ENCODE data around the gene KRT10. TPM values are rescaled to one million over a fixed set of nuclear protein-coding genes. Genes with fewer than 3 reads are reported as not detected.
A peak's percentile ranks its signal among the peaks of the same experiment; 100 is the strongest.
"Not testable (repeated sequence)": the region's sequence is repeated elsewhere in the genome, so short reads cannot be mapped to it uniquely, and the experiment has no call there.

KRT10 gene
- polyA plus RNA-seq, 5 donors = 27.5 to 58.8 (median 45.4) TPM

DNA sequence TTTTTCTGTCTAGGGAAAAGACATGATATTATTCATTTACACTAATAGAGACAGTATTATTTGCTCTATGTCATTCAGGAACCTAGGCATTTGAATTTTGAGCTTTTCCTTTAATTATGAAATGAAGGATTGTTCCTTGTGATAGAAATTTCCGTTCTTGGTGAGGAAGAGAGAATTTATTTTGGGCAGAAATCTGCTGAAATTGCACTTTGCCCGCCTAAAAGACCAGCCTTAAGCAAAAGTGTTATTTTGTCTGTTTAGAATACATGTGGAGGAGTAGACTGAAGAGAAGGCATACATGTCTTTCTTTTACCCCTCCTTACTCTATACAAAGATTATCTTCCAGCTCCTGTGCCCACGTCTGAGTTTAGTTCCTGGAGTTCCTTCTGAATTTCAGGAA, 16.8 kb upstream of the KRT10 start:
- no peak for DNase-seq

DNA sequence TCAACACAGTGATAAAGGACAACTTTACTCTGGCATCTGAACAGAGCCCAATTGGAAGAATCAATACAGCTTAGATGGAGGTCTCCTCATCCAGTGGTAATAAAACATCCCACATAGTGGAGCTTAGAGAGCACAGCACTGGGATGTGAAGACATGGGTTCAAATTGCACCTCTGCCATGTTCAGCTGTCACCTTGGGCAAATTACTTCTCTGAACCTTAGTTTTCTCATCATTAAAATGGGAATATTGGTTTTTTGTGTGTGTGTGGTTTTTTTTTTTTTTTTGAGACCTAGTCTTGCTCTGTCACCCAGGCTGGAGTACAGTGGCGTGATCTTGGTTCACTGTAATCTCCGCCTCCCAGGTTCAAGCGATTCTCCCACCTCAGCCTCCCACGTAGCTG, 13.6 kb upstream of the KRT10 start:
- no peak for DNase-seq

DNA sequence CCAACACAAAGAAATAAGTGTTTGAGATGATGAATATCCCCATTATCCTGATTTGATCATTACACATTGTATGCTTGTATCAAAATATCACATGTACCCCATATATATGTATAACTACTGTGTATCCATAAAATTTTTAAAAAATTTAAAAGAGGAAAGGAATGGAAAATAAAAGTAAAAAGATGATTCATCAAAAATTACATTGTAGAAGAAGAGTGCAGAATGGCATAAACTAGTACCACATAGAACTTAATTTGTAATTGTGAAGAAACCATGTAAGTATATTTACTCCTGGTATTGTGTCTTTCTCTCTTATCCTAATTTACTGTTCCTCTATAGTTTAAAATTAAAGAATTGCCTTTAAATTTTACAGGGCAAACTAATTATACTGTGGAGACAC, 11.5 kb upstream of the KRT10 start:
- DNase-seq = no peak

DNA sequence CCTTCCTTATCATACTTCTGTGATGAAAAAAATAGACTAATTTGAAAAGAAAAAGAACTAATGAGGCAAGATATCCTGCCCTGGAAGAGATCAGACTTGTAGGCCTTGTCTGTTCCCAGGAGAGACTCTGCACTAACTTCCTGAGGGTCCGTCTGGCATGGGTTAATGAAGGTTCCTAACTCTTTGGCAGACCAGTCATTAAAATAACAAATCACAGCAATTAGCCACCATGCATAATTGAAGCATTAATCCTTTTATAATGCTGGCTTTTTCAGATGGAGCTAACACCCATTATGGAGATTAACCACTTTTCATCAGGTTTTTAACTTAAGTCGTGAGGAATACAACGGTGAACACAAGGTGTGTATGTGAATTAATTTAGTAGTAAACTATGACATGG, 10.4 kb upstream of the KRT10 start:
- no peak for DNase-seq

- DNase-seq = no peak
These were observed 7.8 kb upstream of the KRT10 start for GRCh38 chr17:40830085-40830776.

- DNase-seq = no peak
These were observed 6.1 kb upstream of the KRT10 start for GRCh38 chr17:40828454-40829044.

DNA sequence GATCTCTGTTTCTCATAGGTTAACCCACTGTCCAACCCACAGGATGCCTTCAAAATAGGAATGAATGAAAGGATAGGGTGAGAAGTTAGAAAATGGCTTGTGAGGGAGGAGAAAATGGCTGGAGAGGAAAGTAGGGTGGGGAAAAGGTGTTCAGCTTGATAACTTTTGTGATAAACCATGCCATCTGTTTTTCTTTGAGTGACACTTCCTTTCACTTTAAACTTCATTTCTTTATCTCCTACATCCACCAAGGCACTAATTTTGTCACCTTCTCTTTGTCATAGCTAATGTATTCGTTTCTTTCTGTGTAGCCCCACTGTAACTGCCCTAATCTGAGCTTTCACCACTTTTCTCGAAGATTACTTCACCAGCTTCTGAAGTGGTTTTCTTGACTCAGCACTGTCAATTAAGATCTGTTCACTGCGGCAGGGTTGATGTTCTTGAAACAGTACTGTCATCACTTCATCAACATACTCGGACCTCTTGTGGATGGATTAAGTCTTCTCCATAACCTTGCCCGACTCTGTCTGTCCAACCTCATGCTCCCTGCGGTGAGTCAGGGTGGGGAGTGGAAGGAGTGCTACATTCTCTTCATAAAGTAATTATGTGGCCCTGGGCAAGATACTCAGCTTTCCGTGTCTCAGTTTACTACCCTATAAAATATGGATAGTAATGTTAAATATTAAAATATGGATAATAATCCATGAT, 5.5 kb upstream of the KRT10 start:
- no peak for DNase-seq

GRCh38 chr17:40825599-40825998, 3.2 kb upstream of the KRT10 start:
- no peak for DNase-seq

DNA sequence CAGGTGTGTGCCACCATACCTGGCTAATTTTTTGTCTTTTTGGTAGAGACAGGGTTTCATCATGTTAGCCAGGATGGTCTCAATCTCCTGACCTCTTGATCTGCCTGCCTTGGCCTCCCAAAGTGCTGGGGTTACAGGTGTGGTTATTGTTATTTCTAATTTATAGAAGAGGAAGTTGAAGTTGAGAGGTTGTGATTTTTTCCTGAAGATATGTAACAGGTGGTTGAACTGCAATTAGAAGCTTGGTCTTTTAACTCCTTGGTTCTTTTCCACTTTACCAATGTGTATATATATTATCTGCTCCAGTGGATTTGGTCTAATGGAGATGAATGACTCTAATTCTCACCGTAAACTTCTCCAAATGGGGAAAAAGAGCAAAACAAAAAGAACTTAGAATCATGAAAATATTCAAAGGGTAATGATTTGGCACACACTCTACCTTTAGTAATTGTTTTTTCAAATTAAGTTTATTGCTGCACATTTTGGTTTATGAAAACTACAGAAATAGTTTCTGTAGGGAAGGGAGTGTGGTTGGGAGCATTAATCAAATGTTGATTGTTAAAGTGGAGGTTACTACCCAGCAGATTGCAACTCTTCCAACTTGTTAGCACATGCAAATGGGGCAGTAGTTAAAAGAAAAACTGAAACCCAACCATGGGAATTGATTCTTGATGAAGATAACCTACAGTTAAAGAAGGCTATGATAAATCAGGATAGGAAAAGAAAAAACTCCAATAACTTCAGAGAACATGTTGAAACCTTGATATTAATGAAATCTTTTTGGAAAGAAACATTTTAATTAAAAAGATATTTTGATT, 1.8 kb upstream of the KRT10 start:
- no peak for DNase-seq

DNA sequence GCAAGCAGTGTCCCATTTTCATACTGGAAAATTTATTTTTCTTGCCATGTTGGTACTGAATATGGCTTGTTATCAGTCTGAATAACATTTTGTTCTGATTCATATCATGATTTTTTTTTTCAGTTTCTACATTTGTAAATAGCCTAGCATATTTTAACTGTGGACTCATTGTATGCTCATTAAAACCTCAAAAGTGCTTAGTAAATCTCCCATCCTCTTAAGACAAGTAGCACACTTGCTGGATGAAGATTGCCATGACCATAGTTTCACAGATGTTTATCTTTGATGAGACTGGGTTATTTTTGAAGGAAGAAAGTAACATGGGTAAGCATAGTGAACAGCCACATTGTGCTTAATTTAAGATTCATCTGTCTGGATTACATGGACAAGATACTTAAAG, 878 bp downstream of the KRT10 start:
- no peak for DNase-seq

GRCh38 chr17:40820228-40820838, 2.1 kb downstream of the KRT10 start:
- no peak for DNase-seq

DNA sequence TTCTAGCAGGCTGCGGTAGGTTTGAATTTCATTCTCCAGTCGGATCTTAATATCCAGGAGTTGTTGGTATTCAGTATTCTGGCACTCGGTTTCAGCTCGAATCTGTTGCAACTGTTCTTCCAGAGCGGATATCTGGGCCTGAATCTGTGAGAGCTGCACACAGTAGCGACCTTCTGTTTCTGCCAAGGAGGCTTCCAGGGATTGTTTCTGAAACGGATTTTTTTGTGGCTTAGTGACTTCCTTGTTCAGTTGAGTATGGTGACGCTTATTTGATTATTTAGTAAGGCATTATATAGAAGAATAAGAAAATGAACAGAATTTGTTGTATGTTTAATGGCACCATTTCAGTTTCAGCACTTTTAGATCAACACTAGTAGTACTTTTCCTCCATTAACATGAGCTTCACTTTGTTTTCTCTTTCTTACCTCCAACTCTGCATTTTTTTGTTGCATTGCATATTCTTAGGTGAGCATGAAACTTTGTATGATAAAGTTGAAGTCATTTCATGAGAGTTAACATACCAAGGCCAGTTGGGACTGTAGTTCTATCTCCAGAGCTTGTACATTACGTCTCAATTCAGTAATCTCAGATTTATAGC, 2.8 kb downstream of the KRT10 start:
- peak; percentile 8 to 10 for DNase-seq

- peak; percentile 74 to 76 for DNase-seq
These were observed 3.5 kb downstream of the KRT10 start for GRCh38 chr17:40818733-40819527.

- DNase-seq = no peak
These were observed 4.1 kb downstream of the KRT10 start for GRCh38 chr17:40818343-40818732.

DNA sequence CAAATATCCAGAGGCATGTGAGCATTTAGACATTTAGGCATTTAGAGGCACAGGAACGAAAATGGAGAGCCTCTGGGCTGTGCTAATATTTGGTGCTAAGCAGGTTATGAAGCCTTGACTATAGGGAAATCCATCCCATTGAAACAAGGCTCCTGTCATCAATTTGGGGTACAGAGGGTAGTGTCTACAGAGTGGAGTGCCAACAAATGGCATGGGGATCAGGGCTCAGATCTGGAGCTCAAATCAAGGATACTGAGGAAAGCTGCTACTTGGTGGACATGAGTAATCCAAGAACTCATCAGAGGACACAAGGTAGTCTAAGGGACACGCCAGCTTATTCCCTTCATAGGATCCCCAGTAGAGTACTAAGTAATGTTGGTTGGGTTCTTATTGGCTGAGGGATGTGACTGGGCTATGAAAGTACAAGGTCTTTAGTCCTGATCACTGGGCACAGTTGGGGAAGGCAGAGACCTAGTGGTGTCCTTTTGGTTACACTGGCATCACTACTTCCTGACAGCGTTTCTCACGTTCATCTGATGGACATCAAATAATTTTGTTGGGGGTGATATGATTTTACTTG, 5.2 kb downstream of the KRT10 start:
- no peak for DNase-seq

DNA sequence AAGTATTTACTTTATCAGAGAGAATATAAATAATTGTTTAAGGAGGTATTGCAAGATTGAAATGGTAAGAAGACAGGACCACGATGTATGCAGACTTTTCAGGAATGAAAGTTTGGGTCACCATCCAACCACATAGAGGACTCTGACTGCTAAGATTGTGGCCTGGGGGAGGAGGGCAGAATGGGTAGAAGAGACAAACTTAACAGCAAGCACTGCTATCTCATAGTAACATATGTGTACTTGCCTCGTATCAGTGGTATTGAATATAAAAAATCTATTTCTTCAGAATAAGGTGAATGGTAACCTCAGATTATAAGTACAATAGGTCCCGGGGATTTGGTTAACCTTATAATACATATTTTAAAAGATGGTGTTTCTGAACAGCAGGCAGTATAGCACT, 5.8 kb downstream of the KRT10 start:
- DNase-seq = no peak

DNA sequence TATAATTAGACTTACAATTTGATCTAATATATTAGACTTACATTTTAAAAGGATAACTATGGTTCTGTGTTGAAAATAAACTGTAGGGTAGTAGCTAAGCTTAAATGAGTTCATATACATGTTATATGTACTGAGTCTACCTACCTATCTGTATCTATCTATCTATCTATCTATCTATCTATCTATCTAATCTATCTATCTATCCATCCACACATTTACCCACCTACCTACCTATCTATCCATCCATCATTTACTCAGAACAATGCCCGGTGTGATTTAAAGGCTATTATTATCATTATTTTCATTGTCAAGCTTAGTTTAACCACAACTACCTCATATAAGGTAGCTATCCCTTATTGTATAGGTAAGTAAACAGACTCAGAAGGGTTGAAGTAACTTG, 7.0 kb downstream of the KRT10 start:
- no peak for DNase-seq

DNA sequence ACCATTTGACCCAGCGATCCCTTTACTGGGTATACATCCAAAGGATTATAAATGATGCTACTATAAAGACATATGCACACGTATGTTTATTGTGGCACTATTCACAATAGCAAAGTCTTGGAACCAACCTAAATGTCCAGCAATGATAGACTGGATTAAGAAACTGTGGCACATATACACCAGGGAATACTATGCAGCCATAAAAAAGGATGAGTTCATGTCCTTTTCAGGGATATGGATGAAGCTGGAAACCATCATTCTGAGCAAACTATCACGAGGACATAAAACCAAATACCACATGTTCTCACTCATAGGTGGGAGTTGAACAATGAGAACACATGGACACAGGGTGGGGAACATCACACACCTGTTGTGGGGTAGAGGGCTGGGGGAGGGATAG, 7.8 kb downstream of the KRT10 start:
- not testable (repeated sequence) for DNase-seq

GRCh38 chr17:40813804-40814203, 8.6 kb downstream of the KRT10 start:
- DNase-seq = no peak

GRCh38 chr17:40812639-40813038, 9.8 kb downstream of the KRT10 start:
- DNase-seq = no peak

All from right lung (tissue), 5 donors.